Suprapubic skin (tissue), 3 donors: ENCODE results near the gene CRYGD.

Source experiments
- POLR2A ChIP-seq, 2 donors: fragments of 450-650 bp; IDR thresholded peaks; one replicate each; pipeline ENCODE4 v1.6.1; 2017; ENCODE audit warnings: antibody characterized with exemption in 2 of 2, mild to moderate bottlenecking in 2 of 2, moderate library complexity in 2 of 2
- TF ChIP-seq, protein P1 (sequence below), 2 donors: fragments of 200-600 bp in 1 of 2; fragments of 450-650 bp in 1 of 2; sonication (generic) in 1 of 2; IDR thresholded peaks; one replicate each; pipeline ENCODE4 v1.5.1; 2016 to 2019; ENCODE audit warnings: antibody characterized with exemption in 2 of 2, mild to moderate bottlenecking in 1 of 2, moderate library complexity in 1 of 2

DNA sequence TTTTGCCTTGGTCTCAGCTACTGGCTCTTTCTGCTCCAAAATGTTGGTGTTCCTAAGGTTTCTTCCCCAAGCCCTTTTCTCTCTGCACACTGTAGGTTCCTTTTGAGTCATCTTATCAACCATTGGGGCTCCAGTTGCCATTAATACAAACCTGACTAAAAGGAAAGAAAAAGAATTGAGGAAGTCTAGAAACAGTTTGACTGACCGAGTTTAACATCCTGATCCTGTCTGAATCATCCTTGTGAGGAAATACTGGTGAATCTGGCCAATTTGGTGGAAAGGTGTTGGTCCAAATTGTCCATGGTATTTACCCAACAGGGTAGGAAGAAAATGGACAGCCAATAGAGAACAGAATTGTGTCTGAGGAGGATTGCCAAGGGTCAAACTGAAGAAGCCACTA, 38.3 kb downstream of the CRYGD start:
- TF ChIP-seq, protein P1, sequence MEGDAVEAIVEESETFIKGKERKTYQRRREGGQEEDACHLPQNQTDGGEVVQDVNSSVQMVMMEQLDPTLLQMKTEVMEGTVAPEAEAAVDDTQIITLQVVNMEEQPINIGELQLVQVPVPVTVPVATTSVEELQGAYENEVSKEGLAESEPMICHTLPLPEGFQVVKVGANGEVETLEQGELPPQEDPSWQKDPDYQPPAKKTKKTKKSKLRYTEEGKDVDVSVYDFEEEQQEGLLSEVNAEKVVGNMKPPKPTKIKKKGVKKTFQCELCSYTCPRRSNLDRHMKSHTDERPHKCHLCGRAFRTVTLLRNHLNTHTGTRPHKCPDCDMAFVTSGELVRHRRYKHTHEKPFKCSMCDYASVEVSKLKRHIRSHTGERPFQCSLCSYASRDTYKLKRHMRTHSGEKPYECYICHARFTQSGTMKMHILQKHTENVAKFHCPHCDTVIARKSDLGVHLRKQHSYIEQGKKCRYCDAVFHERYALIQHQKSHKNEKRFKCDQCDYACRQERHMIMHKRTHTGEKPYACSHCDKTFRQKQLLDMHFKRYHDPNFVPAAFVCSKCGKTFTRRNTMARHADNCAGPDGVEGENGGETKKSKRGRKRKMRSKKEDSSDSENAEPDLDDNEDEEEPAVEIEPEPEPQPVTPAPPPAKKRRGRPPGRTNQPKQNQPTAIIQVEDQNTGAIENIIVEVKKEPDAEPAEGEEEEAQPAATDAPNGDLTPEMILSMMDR (IDR thresholded peaks at IDR 0.05), result no peak
- no peak for TF ChIP-seq POLR2A (IDR thresholded peaks at IDR 0.05)
